Measurements from ENCODE around the gene HAPSTR1. TPM values are rescaled to one million over a fixed set of nuclear protein-coding genes. Genes with fewer than 3 reads are reported as not detected.

Gene HAPSTR1
- total and polyA plus RNA-seq, 2 of the 13 experiments (the other 11 are each of a cell fraction or from before 2014, with no cell fraction given), result 25.2 to 83.2 TPM

- no peak for TF ChIP-seq ZNF891 (CRISPR knock-in tag; IDR thresholded peaks at IDR 0.05)
- no peak for TF ChIP-seq ZNF367 (CRISPR knock-in tag; IDR thresholded peaks at IDR 0.05; ENCODE audit: borderline replicate concordance)
- no peak for TF ChIP-seq ZNF777 (CRISPR knock-in tag; IDR thresholded peaks at IDR 0.05)
- no peak for TF ChIP-seq BATF2 (CRISPR knock-in tag; IDR thresholded peaks at IDR 0.05)
- TF ChIP-seq ZNF687 (CRISPR knock-in tag; IDR thresholded peaks at IDR 0.05), result no peak
These were observed 21.2 kb upstream of the HAPSTR1 start (continued) for GRCh38 chr16:9070254-9070653.

- WGBS (ENCODE audit: low lambda C conversion rate), result 48% methylated on average over 9 of the region's 9 CpGs
- ATAC-seq, result no peak
- in situ Hi-C loops (cut with HindIII; ENCODE audit: extremely low pct_ligation_motif_present, low pct_unique_long_range_greater_than_20kb) (no loop called here), intact Hi-C loops (cut with micrococcal nuclease; ENCODE audit: unreplicated experiment) (no loop called here)
- CTCF ChIA-PET (ENCODE audit: low intra/inter-chr PET ratio, low total read pairs), result no interaction called here
- no peak overlapping the region for H3K4me3 ChIP-seq (replicated peaks in 1 of 3; ENCODE audit: insufficient read depth in 1 of 3, low read depth in 2 of 3, low read length in 3 of 3)
- BruUV-seq (replicated peaks), result no TSS peak
- H3K36me3 ChIP-seq (replicated peaks in 1 of 2; ENCODE audit: control insufficient read depth in 1 of 2, insufficient read depth in 2 of 2, low read length in 2 of 2), result no peaks in the 10 kb centered on the region
- POLR2A ChIA-PET, result interaction anchor here (2.0 to 3.8 kb wide), 2 partner anchors 20 kb away, joined by 6 to 26 read pairs; partner anchors contain the start of gene HAPSTR1
- 0 out of 2 replicates have a peak, but pooled peaks have one; percentile 13 for TF ChIP-seq FOXA3 (CRISPR knock-in tag; IDR thresholded peaks at IDR 0.05)
- TF ChIP-seq TEAD3 (CRISPR knock-in tag; optimal IDR thresholded peaks at IDR 0.05; ENCODE audit: borderline replicate concordance), result no peak
- TF ChIP-seq UBTF (CRISPR knock-in tag; IDR thresholded peaks at IDR 0.05), result no peak
- TF ChIP-seq GABPA (IDR thresholded peaks at IDR 0.05; ENCODE audit: low read depth, low read length), result no peak
- no peak for TF ChIP-seq GABPA (CRISPR knock-in tag; IDR thresholded peaks at IDR 0.05; ENCODE audit: low read depth)
- H3K4me2 ChIP-seq (ENCODE audit: low read depth, low read length), result no peak overlapping the region
- no peak for FAIRE-seq
- H3K4me1 ChIP-seq (ENCODE audit: insufficient read depth, low read length), result peaks cover 21% of the 10 kb centered on the region
- no peaks in the 10 kb centered on the region for H4K20me1 ChIP-seq (ENCODE audit: insufficient read depth, low read length)
- H3K9ac ChIP-seq (ENCODE audit: insufficient read depth, low read depth, low read length), result no peak overlapping the region
- no peak for DNase-seq (ENCODE audit: low spot score)
- no peaks in the 10 kb centered on the region for H3K9me3 ChIP-seq (ENCODE audit: low read length)
- H3K79me2 ChIP-seq (ENCODE audit: insufficient read depth, low read length), result no peaks in the 10 kb centered on the region
- no peaks in the 10 kb centered on the region for H3K27me3 ChIP-seq (ENCODE audit: control insufficient read depth in 1 of 2, insufficient read depth in 2 of 2, low read length in 2 of 2)
- no peak overlapping the region for H3K27ac ChIP-seq (ENCODE audit: extremely low read length, insufficient read depth, low read length)
- no peak overlapping the region for H2AFZ ChIP-seq (ENCODE audit: low read length)
These were observed 20.1 kb upstream of the HAPSTR1 start for GRCh38 chr16:9071377-9071776.
